Astrocyte (in vitro differentiated cells and primary cell): ENCODE data around the gene FRMD4A.

Experiments
- CTCF ChIP-seq: IDR thresholded peaks from 2 replicates; pipeline ENCODE4 v1.5.1; 2011; ENCODE audit warnings: low read depth, mild to moderate bottlenecking, inconsistent platforms, low read length, moderate library complexity; ENCODE audit not compliant: insufficient read depth
- EZH2 ChIP-seq: IDR thresholded peaks from 2 replicates; pipeline ENCODE4 v1.6.1; 2012; ENCODE audit warnings: mild to moderate bottlenecking, low read length, inconsistent platforms; ENCODE audit not compliant: insufficient read depth

DNA sequence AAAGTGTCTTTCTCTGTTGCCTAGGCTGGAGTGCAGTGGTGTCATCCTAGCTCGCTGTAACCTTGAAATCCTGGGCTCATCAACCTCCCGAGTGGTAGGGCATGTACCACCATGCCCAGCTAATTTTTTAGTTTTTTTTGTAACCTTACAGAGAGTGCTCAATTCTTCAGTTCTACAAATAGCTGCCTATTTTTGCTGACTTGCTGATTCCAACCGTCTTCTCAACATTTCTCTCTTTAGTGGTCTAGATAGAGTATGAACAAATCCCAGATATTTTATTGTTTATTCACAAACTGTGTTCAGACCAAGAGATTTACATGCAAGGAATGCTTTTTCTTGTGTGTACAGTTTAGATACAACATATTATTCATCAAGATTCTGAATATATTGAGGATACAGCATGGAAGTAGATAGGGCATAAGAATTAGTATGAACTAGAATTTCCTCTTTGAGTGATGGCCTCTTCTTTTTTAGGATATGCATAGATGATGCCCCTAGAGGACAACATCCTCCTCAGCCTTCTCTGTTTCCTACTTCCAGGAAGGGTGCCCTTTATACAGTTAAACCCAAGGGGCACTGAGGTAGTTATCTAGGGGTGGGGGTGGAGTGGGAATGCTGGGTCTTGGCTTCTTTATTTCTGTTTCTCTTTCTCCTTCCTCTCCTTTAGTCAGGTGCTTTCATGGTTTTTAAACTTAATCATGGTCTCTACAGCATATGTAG lies 717.9 kb downstream of the FRMD4A start:
- TF ChIP-seq CTCF (no peak), EZH2 (no peak)
